Neural cell (in vitro differentiated cells): ENCODE results near the gene SHF.

ENCODE experiments used
- CTCF ChIP-seq: fragments of 450-650 bp; IDR thresholded peaks from 2 replicates; pipeline ENCODE4 v1.5.1; 2014; ENCODE audit warnings: antibody characterized with exemption, mild to moderate bottlenecking, moderate library complexity; ENCODE audit not compliant: poor library complexity, severe bottlenecking
- EP300 ChIP-seq: fragments of 450-650 bp; conservative IDR thresholded peaks from 2 replicates; pipeline ENCODE4 v1.6.1; 2014; ENCODE audit warnings: antibody characterized with exemption, mild to moderate bottlenecking, moderate library complexity; ENCODE audit not compliant: poor library complexity, severe bottlenecking
- EZH2 ChIP-seq: fragments of 200-600, 300-800 bp; shearing (Covaris generic), sonication (generic); IDR thresholded peaks from 2 replicates; pipeline ENCODE4 v1.6.1; 2014; ENCODE audit warnings: antibody characterized with exemption, low read length, borderline replicate concordance, mild to moderate bottlenecking; ENCODE audit not compliant: insufficient read depth, poor library complexity, severe bottlenecking
- POLR2AphosphoS5 ChIP-seq: IDR thresholded peaks from 2 replicates; pipeline ENCODE4 v1.6.1; 2012
- RAD21 ChIP-seq: fragments of 450-650 bp; conservative IDR thresholded peaks from 2 replicates; pipeline ENCODE4 v1.6.1; 2014; ENCODE audit warnings: antibody characterized with exemption, mild to moderate bottlenecking, moderate library complexity
- REST ChIP-seq: IDR thresholded peaks from 2 replicates; pipeline ENCODE4 v1.6.1; 2012; ENCODE audit warnings: borderline replicate concordance
- TAF1 ChIP-seq: IDR thresholded peaks from 2 replicates; pipeline ENCODE4 v1.6.1; 2012; ENCODE audit warnings: low read depth

- TF ChIP-seq EP300 (no peak), POLR2AphosphoS5 (no peak), CTCF (no peak), EZH2 (no peak), TAF1 (no peak), REST (no peak), RAD21 (no peak)
Measured at GRCh38 chr15:45157974-45158373, 29.8 kb downstream of the SHF start.
